GM21381 (cell line): ENCODE data around the gene CDK18.

Source experiments
- ATAC-seq: cut with Tn5 transposase; IDR thresholded peaks from one replicate; pipeline ENCODE4 v1.9.1; 2021; ENCODE audit warnings: mild to moderate bottlenecking, moderate library complexity; ENCODE audit not compliant: unreplicated experiment

Gene CDK18

GRCh38 chr1:205535866-205536758, 31.6 kb downstream of the CDK18 start:
- ATAC-seq: no peak

GRCh38 chr1:205536759-205537361, 32.4 kb downstream of the CDK18 start:
- ATAC-seq: no peak

- no peak for ATAC-seq
These were observed 33.0 kb downstream of the CDK18 start for GRCh38 chr1:205537386-205538018.

GRCh38 chr1:205538235-205538840, 33.9 kb downstream of the CDK18 start:
- ATAC-seq: no peak

- no peak for ATAC-seq
These were observed 36.9 kb downstream of the CDK18 start for GRCh38 chr1:205541161-205541886.

- no peak for ATAC-seq
These were observed 37.9 kb downstream of the CDK18 start for GRCh38 chr1:205542367-205542766.

- no peak for ATAC-seq
These were observed 39.2 kb downstream of the CDK18 start for GRCh38 chr1:205543351-205544301.

- ATAC-seq: no peak
These were observed 40.8 kb downstream of the CDK18 start for GRCh38 chr1:205545001-205545919.

- no peak for ATAC-seq
These were observed 41.5 kb downstream of the CDK18 start for GRCh38 chr1:205545991-205546390.

GRCh38 chr1:205546541-205546940, 42.1 kb downstream of the CDK18 start:
- no peak for ATAC-seq

- no peak for ATAC-seq
These were observed 43.7 kb downstream of the CDK18 start for GRCh38 chr1:205547936-205548827.

- no peak for ATAC-seq
These were observed 49.8 kb downstream of the CDK18 start for GRCh38 chr1:205554026-205554811.

- no peak for ATAC-seq
These were observed 57.2 kb downstream of the CDK18 start for GRCh38 chr1:205561501-205562203.

GRCh38 chr1:205563927-205564441, 59.5 kb downstream of the CDK18 start:
- ATAC-seq: no peak

GRCh38 chr1:205565799-205566198, 61.3 kb downstream of the CDK18 start:
- no peak for ATAC-seq

GRCh38 chr1:205567716-205568115, 63.2 kb downstream of the CDK18 start:
- no peak for ATAC-seq
